Measurements from ENCODE around the gene ITPR1. TPM values are rescaled to one million over a fixed set of nuclear protein-coding genes. Genes with fewer than 3 reads are reported as not detected.

The ITPR1 gene
- total RNA-seq, 4 donors from 2014 or later = 15.3 to 50.2 (median 28.7) TPM

DNA sequence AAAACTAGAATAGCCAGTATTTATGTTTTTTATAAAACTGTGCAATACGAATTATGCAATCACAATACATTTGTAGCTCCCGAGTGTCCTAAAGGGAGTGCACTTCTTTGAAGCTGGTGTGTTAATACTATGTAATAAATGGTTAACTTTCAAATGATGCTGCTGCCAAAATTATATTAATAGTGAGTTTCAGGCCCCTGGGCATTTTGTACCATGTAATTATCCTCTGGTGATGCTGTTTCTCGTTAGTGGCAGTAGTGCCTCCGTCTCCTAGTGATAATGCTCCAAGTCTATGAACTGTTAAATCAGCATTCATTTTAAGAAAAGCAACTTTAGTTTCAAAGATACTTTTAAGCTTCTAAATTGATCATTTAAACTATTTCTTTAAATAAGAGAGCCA lies 353.4 kb downstream of the ITPR1 start:
- intact Hi-C loops (cut with DNase I; ENCODE audit: low total_unique reads) (no loop called here), in situ Hi-C loops (cut with MboI; ENCODE audit: low pct_ligation_motif_present in 1 of 4, low pct_unique_long_range_greater_than_20kb in 1 of 4, low sequenced_read_pairs in 3 of 4) (loop anchor here in 1 of 4 donors (25.0 kb wide), 1 partner anchor 141 kb away; the partner anchor contains the start of gene BHLHE40)
- no peak for DNase-seq
- no peak for TF ChIP-seq EP300 (IDR thresholded peaks at IDR 0.05; ENCODE audit: low read depth)
- no peak for TF ChIP-seq POLR2AphosphoS5 (IDR thresholded peaks at IDR 0.05)
- TF ChIP-seq, protein P1, sequence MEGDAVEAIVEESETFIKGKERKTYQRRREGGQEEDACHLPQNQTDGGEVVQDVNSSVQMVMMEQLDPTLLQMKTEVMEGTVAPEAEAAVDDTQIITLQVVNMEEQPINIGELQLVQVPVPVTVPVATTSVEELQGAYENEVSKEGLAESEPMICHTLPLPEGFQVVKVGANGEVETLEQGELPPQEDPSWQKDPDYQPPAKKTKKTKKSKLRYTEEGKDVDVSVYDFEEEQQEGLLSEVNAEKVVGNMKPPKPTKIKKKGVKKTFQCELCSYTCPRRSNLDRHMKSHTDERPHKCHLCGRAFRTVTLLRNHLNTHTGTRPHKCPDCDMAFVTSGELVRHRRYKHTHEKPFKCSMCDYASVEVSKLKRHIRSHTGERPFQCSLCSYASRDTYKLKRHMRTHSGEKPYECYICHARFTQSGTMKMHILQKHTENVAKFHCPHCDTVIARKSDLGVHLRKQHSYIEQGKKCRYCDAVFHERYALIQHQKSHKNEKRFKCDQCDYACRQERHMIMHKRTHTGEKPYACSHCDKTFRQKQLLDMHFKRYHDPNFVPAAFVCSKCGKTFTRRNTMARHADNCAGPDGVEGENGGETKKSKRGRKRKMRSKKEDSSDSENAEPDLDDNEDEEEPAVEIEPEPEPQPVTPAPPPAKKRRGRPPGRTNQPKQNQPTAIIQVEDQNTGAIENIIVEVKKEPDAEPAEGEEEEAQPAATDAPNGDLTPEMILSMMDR (IDR thresholded peaks at IDR 0.05) = no peak
- TF ChIP-seq POLR2A (IDR thresholded peaks at IDR 0.05) = no peak
- Histone ChIP-seq H3K27me3 (no peaks in the 10 kb centered on the region), H3K27ac (no peak overlapping the region), H3K4me1 (peaks cover 0 to 5% (median 0%) of the 10 kb centered on the region in 4 donors), H3K9me3 (no peaks in the 10 kb centered on the region), H3K4me3 (no peak overlapping the region), H3K36me3 (no peaks in the 10 kb centered on the region)
- WGBS, 2 donors (ENCODE audit: low coverage in 1 of 2) = 82 to 90% methylated on average over 3 to 4 of the region's 4 CpGs

DNA sequence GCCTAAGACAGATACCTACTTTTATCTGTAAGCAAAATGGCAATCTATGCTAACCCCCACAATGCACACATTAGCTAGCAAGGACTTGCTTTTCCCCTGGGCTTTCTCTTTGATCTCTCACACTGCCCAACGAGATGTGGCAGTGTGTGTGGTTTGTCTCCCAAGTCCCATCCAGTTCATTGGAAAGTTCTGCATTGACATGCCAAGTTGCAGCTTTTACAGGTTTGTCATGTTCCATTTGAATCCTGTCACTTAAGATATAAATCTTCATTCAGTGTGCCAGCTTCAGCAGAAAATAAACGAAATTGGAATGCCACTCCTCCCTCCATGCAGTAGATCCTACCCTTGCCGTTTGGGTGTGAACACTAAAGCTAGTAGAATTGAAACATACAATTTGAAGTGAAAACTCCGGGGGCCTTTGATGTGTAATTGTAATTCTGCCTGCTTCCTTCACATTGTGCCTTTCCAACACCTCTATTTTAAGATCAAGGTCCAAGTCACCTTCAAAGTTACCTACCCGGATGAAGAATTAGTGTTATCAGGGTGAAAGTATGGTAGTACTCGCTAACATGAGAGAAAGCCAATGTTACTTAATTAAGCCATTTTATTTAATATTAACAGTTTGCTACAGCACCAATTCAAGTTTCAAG lies 355.2 kb downstream of the ITPR1 start:
- Histone ChIP-seq H3K4me3 (no peak overlapping the region), H3K4me1 (peaks cover 0 to 5% (median 0%) of the 10 kb centered on the region in 4 donors), H3K27me3 (no peaks in the 10 kb centered on the region), H3K9me3 (no peaks in the 10 kb centered on the region), H3K36me3 (no peaks in the 10 kb centered on the region), H3K27ac (no peak overlapping the region)
- WGBS, 2 donors (ENCODE audit: low coverage in 1 of 2) = 26 to 57% methylated on average over 3 to 6 of the region's 6 CpGs
- in situ Hi-C loops (cut with MboI; ENCODE audit: low pct_ligation_motif_present in 1 of 4, low pct_unique_long_range_greater_than_20kb in 1 of 4, low sequenced_read_pairs in 3 of 4) (loop anchor here in 1 of 4 donors (25.0 kb wide), 1 partner anchor 139 kb away; the partner anchor contains the start of gene BHLHE40), intact Hi-C loops (cut with DNase I; ENCODE audit: low total_unique reads) (no loop called here)
- TF ChIP-seq POLR2AphosphoS5 (IDR thresholded peaks at IDR 0.05) = no peak
- no peak for TF ChIP-seq POLR2A (IDR thresholded peaks at IDR 0.05)
- TF ChIP-seq EP300 (IDR thresholded peaks at IDR 0.05; ENCODE audit: low read depth) = no peak
- TF ChIP-seq, protein P1 (IDR thresholded peaks at IDR 0.05) = no peak
- no peak for DNase-seq

DNA sequence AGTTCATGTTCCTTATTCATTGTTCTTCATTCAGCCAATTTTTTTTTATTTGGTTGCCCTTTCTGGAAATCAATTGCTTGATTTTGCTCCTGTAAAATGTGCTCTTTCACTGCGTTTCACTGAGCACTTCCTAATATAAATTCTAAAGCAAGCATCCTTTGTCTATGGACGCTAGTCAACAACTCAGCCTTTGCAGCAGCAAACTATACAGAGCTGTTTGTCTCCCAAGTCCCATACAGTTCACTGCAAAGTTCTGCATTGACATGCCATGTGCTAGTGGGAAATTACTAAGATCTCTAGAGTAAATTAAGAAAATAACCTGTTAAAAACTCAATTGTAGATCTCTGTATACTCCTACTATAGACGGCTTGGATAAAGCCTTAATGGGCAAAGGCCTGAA lies 356.0 kb downstream of the ITPR1 start:
- Histone ChIP-seq H3K9me3 (no peaks in the 10 kb centered on the region), H3K4me3 (no peak overlapping the region), H3K36me3 (no peaks in the 10 kb centered on the region), H3K27ac (no peak overlapping the region), H3K4me1 (peaks cover 0 to 14% (median 0%) of the 10 kb centered on the region in 4 donors), H3K27me3 (no peaks in the 10 kb centered on the region)
- intact Hi-C loops (cut with DNase I; ENCODE audit: low total_unique reads) (no loop called here), in situ Hi-C loops (cut with MboI; ENCODE audit: low pct_ligation_motif_present in 1 of 4, low pct_unique_long_range_greater_than_20kb in 1 of 4, low sequenced_read_pairs in 3 of 4) (loop anchor here in 1 of 4 donors (25.0 kb wide), 1 partner anchor 138 kb away; the partner anchor contains the start of gene BHLHE40)
- TF ChIP-seq POLR2A (IDR thresholded peaks at IDR 0.05) (no peak), EP300 (IDR thresholded peaks at IDR 0.05; ENCODE audit: low read depth) (no peak), POLR2AphosphoS5 (IDR thresholded peaks at IDR 0.05) (no peak)
- TF ChIP-seq, protein P1 (IDR thresholded peaks at IDR 0.05) = no peak
- DNase-seq = no peak
- WGBS, 2 donors (ENCODE audit: low coverage in 1 of 2) = 83 to 88% methylated on average over 3 of the region's 3 CpGs

DNA sequence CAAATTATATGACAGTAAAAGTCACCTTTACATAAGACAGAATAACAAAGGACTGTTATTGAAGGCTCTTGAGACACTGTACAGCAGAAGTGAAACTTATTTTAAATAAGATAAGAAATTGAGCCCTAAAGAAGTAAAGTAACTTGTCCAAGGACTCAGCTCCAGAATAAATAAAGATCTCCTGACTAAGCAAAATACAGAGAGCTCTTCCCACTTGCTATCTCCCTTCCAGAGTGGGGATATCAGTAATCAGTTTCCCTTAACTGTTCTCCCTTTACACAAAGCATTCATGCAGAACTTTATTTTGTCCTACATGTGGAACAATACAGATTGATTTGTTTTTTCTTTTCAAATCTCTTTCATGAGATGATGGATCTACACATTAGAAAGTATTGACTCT lies 356.6 kb downstream of the ITPR1 start:
- intact Hi-C loops (cut with DNase I; ENCODE audit: low total_unique reads) = no loop called here
- H3K27ac ChIP-seq = peak overlapping the region in 1 of 4 donors; percentile 47
- H3K27me3 ChIP-seq = no peaks in the 10 kb centered on the region
- H3K9me3 ChIP-seq = no peaks in the 10 kb centered on the region
- H3K4me1 ChIP-seq = peaks cover 0 to 14% (median 0%) of the 10 kb centered on the region in 4 donors
- H3K4me3 ChIP-seq = no peak overlapping the region
- in situ Hi-C loops (cut with MboI; ENCODE audit: low pct_ligation_motif_present in 1 of 4, low pct_unique_long_range_greater_than_20kb in 1 of 4, low sequenced_read_pairs in 3 of 4) = loop anchor here in 1 of 4 donors (25.0 kb wide), 1 partner anchor 138 kb away; the partner anchor contains the start of gene BHLHE40
- no peak for TF ChIP-seq EP300 (IDR thresholded peaks at IDR 0.05; ENCODE audit: low read depth)
- TF ChIP-seq POLR2A (IDR thresholded peaks at IDR 0.05) = no peak
- TF ChIP-seq, protein P1 (IDR thresholded peaks at IDR 0.05) = no peak
- TF ChIP-seq POLR2AphosphoS5 (IDR thresholded peaks at IDR 0.05) = no peak
- no peak for DNase-seq
- no peaks in the 10 kb centered on the region for H3K36me3 ChIP-seq
